H1 (cell line): Measurements from ENCODE around the gene CNR2. TPM values are rescaled to one million over a fixed set of nuclear protein-coding genes. Genes with fewer than 3 reads are reported as not detected.

Experiments
- CTCF ChIA-PET: fragments of 300-600 bp; sonication (Branson Sonifier 250); formaldehyde crosslinking; loops from one replicate; lab custom pipeline; 2021; ENCODE audit not compliant: partially characterized antibody; lab: Charles Lee
- POLR2A ChIA-PET: fragments of 300-600 bp; sonication (Branson Sonifier 250); formaldehyde crosslinking; loops from one replicate; lab custom pipeline; 2021; ENCODE audit warnings: inconsistent platforms; ENCODE audit not compliant: partially characterized antibody; lab: Charles Lee
- DNase-seq, 2 experiments: peaks; one replicate each; pipeline versions ENCODE4 v3.0.0 to v3.0.0-alpha.2; 2010 to 2022; ENCODE audit warnings: low spot score in 2 of 2, low read depth in 1 of 2, mixed read lengths in 1 of 2
- FAIRE-seq: peaks from 2 replicates; lab custom pipeline; 2011; peaks lifted over from hg19 to GRCh38; lab: Jason Lieb, UNC
- H2AFZ ChIP-seq: 2 replicates; pipeline ENCODE4 v1.8.1; 2012; ENCODE audit warnings: low read length, inconsistent platforms
- H2AK5ac ChIP-seq: 2 replicates; pipeline ENCODE4 v1.6.1; 2013; ENCODE audit warnings: low read depth, low read length
- H2BK120ac ChIP-seq: replicated peaks from 2 replicates; pipeline ENCODE3; 2013; ENCODE audit warnings: low read depth, low read length, inconsistent platforms
- H2BK12ac ChIP-seq: 2 replicates; pipeline ENCODE4 v1.6.1; 2013; ENCODE audit warnings: low read depth, low read length
- H2BK15ac ChIP-seq: 2 replicates; pipeline ENCODE4 v1.6.1; 2013; ENCODE audit warnings: low read length
- H2BK20ac ChIP-seq: 2 replicates; pipeline ENCODE4 v1.6.1; 2013; ENCODE audit warnings: low read length
- H2BK5ac ChIP-seq: 2 replicates; pipeline ENCODE4 v1.6.1; 2013; ENCODE audit warnings: low read depth, low read length
- H3K14ac ChIP-seq: 2 replicates; pipeline ENCODE4 v1.6.1; 2013; ENCODE audit warnings: inconsistent platforms; ENCODE audit not compliant: insufficient read length
- H3K18ac ChIP-seq: 2 replicates; pipeline ENCODE4 v1.6.1; 2013; ENCODE audit warnings: low read length; ENCODE audit errors: extremely low read depth
- H3K23ac ChIP-seq: 2 replicates; pipeline ENCODE4 v1.6.1; 2013; ENCODE audit warnings: inconsistent platforms; ENCODE audit not compliant: insufficient read length
- H3K23me2 ChIP-seq: 2 replicates; pipeline ENCODE4 v1.6.1; 2013; ENCODE audit warnings: low read depth, low read length
- H3K27ac ChIP-seq: 2 replicates; pipeline ENCODE4 v1.6.1; 2011; ENCODE audit warnings: low read depth, low read length, inconsistent platforms
- H3K27me3 ChIP-seq, 4 experiments: replicated peaks in 1 of 4; 1 replicate in 1 of 4; 2 replicates in 3 of 4; pipeline versions ENCODE4 v1.6.1 to v1.8.1; 2011 to 2013; ENCODE audit warnings: low read length in 3 of 4, mild to moderate bottlenecking in 3 of 4, inconsistent platforms in 2 of 4, mixed read lengths in 2 of 4, moderate library complexity in 1 of 4; ENCODE audit not compliant: control insufficient read depth in 3 of 4, insufficient read depth in 3 of 4; ENCODE audit errors: extremely low read depth in 1 of 4
- H3K36me3 ChIP-seq, 4 experiments: 2 replicates each; pipeline versions ENCODE4 v1.6.1 to v1.8.1; 2011 to 2013; ENCODE audit warnings: mild to moderate bottlenecking in 4 of 4, low read length in 3 of 4, moderate library complexity in 2 of 4, control low read depth in 1 of 4, inconsistent platforms in 1 of 4; ENCODE audit not compliant: insufficient read depth in 4 of 4, control insufficient read depth in 2 of 4
- H3K4ac ChIP-seq: replicated peaks from 2 replicates; pipeline ENCODE3; 2013; ENCODE audit warnings: low read length, low read depth, mixed read lengths, inconsistent platforms; ENCODE audit not compliant: insufficient read length
- H3K4me1 ChIP-seq, 4 experiments: replicated peaks in 1 of 4; 1 replicate in 1 of 4; 2 replicates in 3 of 4; pipeline versions ENCODE4 v1.6.1 to v1.8.1; 2011 to 2013; ENCODE audit warnings: low read length in 3 of 4, inconsistent platforms in 2 of 4, mixed read lengths in 1 of 4; ENCODE audit not compliant: insufficient read depth in 4 of 4, control insufficient read depth in 3 of 4
- H3K4me2 ChIP-seq, 2 experiments: 2 replicates each; pipeline versions ENCODE4 v1.6.1 to v1.8.1; 2011 to 2013; ENCODE audit warnings: low read depth in 2 of 2, low read length in 2 of 2, control low read depth in 1 of 2, inconsistent platforms in 1 of 2, mild to moderate bottlenecking in 1 of 2; ENCODE audit not compliant: insufficient read depth in 1 of 2
- H3K4me3 ChIP-seq, 4 experiments: fragments of 200-600, 300-600 bp in 1 of 4; sonication (generic), shearing (Covaris generic), sonication (Bioruptor Twin) in 1 of 4; 2 replicates each; pipeline versions ENCODE4 v1.5.1 to v1.8.1; 2011 to 2016; ENCODE audit warnings: low read length in 4 of 4, low read depth in 3 of 4, control low read depth in 2 of 4, inconsistent platforms in 2 of 4, mild to moderate bottlenecking in 2 of 4, mixed read lengths in 1 of 4, moderate library complexity in 1 of 4; ENCODE audit not compliant: insufficient read depth in 2 of 4; ENCODE audit errors: extremely low read depth in 1 of 4
- H3K56ac ChIP-seq: replicated peaks from 2 replicates; pipeline ENCODE3; 2013; ENCODE audit warnings: low read depth, mild to moderate bottlenecking, mixed read lengths, low read length, inconsistent platforms; ENCODE audit not compliant: insufficient read length
- H3K79me1 ChIP-seq: 2 replicates; pipeline ENCODE4 v1.6.1; 2013; ENCODE audit warnings: low read depth, low read length, control low read depth
- H3K79me2 ChIP-seq, 2 experiments: 2 replicates each; pipeline versions ENCODE4 v1.6.1 to v1.8.1; 2012 to 2013; ENCODE audit warnings: low read length in 2 of 2, mild to moderate bottlenecking in 2 of 2, inconsistent platforms in 1 of 2; ENCODE audit not compliant: insufficient read depth in 2 of 2, control insufficient read depth in 1 of 2
- H3K9ac ChIP-seq, 4 experiments: replicated peaks in 1 of 4; 1 replicate in 1 of 4; 2 replicates in 3 of 4; pipeline versions ENCODE4 v1.6.1 to v1.8.1; 2011 to 2013; ENCODE audit warnings: low read depth in 3 of 4, low read length in 3 of 4, control low read depth in 2 of 4, mild to moderate bottlenecking in 2 of 4, moderate library complexity in 2 of 4, inconsistent platforms in 1 of 4; ENCODE audit errors: extremely low read depth in 1 of 4
- H3K9me3 ChIP-seq, 2 experiments: 2 replicates each; pipeline versions ENCODE4 v1.6.1 to v1.8.1; 2012 to 2013; ENCODE audit warnings: mild to moderate bottlenecking in 2 of 2, moderate library complexity in 2 of 2, control low read depth in 1 of 2, inconsistent platforms in 1 of 2, low read depth in 1 of 2, low read length in 1 of 2, mixed read lengths in 1 of 2; ENCODE audit not compliant: insufficient read depth in 2 of 2
- H4K20me1 ChIP-seq, 2 experiments: replicated peaks in 1 of 2; 2 replicates each; pipeline versions ENCODE3 to v1.8.1; 2011 to 2013; ENCODE audit warnings: inconsistent platforms in 2 of 2, low read length in 2 of 2, mild to moderate bottlenecking in 1 of 2; ENCODE audit not compliant: insufficient read depth in 2 of 2, control insufficient read depth in 1 of 2
- H4K5ac ChIP-seq: 2 replicates; pipeline ENCODE4 v1.6.1; 2013; ENCODE audit warnings: low read length, low read depth, mixed read lengths, inconsistent platforms; ENCODE audit not compliant: insufficient read length
- H4K8ac ChIP-seq: 2 replicates; pipeline ENCODE4 v1.8.0; 2013; ENCODE audit warnings: mild to moderate bottlenecking, moderate library complexity, low read length, inconsistent platforms; ENCODE audit not compliant: insufficient read depth; ENCODE audit errors: extremely low read depth
- H4K91ac ChIP-seq: replicated peaks from 2 replicates; pipeline ENCODE3; 2013; ENCODE audit warnings: low read length, mixed read lengths, inconsistent platforms; ENCODE audit not compliant: insufficient read length
- ASH2L ChIP-seq: fragments of 200-600, 300-600 bp; sonication (generic); IDR thresholded peaks from one replicate; pipeline ENCODE4 v1.7.1; 2017; ENCODE audit warnings: low read length
- ATF3 ChIP-seq: IDR thresholded peaks from 2 replicates; pipeline ENCODE4 v1.6.1; 2011; ENCODE audit warnings: low read depth, mild to moderate bottlenecking, low read length; ENCODE audit not compliant: insufficient read depth
- JUN ChIP-seq: IDR thresholded peaks from 2 replicates; pipeline ENCODE4 v1.6.1; 2011; ENCODE audit warnings: low read depth, mild to moderate bottlenecking, improper control_type of control experiment, low read length
- JUND ChIP-seq: IDR thresholded peaks from 2 replicates; pipeline ENCODE4 v1.6.1; 2011; ENCODE audit warnings: mild to moderate bottlenecking, improper control_type of control experiment, low read length
- RNF2 ChIP-seq: fragments of 200-900, 300-1000 bp; sonication (generic); IDR thresholded peaks from 2 replicates; pipeline ENCODE4 v1.7.1; 2016; ENCODE audit warnings: borderline replicate concordance, low read depth, mild to moderate bottlenecking, antibody characterized with exemption, low read length; ENCODE audit not compliant: poor library complexity, severe bottlenecking; ENCODE audit errors: missing control alignments
- TAF1 ChIP-seq: IDR thresholded peaks from 2 replicates; pipeline ENCODE4 v1.6.1; 2011; ENCODE audit warnings: mild to moderate bottlenecking, low read depth, low read length
- whole genome bisulfite sequencing, 2 experiments: shearing (Covaris generic) in 1 of 2; methylation state at CpG; one replicate each; pipeline versions ENCODE4 v1.1.6 to v1.1.7; 2013 to 2015; ENCODE audit warnings: low lambda C conversion rate in 2 of 2, mixed read lengths in 2 of 2, inconsistent platforms in 1 of 2, low coverage in 1 of 2, missing lambda C conversion rate in 1 of 2; ENCODE audit not compliant: insufficient replicate concordance in 2 of 2, insufficient coverage in 1 of 2, insufficient read length in 1 of 2; ENCODE audit errors: extremely low coverage in 1 of 2, missing lambda C conversion rate in 1 of 2; 5-methylcytosine and 5-hydroxymethylcytosine counted together
- polyA plus RNA-seq, 7 experiments: library from polyadenylated mRNA; depleted of rRNA in 3 of 7; stranded (reverse) in 5 of 7; unstranded in 2 of 7; fragments of >200 nt in 5 of 7; fragments of 200-250 nt in 2 of 7; gene quantifications; 1 replicate in 5 of 7; 2 replicates in 1 of 7; 4 replicates in 1 of 7; pipeline versions ENCODE4 v1.2.1 to v1.2.3, GENCODE V29; 2011 to 2013; ENCODE audit warnings: missing spikeins in 2 of 7, mixed read lengths in 2 of 7
- total RNA-seq: library from RNA; stranded (reverse); fragmentation: NEBNext Ultra II Directional; extraction: Animal tissue kit (Norgen Biotek cat#: 25700); gene quantifications from 2 replicates; pipeline ENCODE4 v1.2.1, GENCODE V29; 2021

CNR2 gene
- total and polyA plus RNA-seq, 2 of the 8 experiments (the other 6 are each of a cell fraction or from before 2014, with no cell fraction given), result not detected

DNA sequence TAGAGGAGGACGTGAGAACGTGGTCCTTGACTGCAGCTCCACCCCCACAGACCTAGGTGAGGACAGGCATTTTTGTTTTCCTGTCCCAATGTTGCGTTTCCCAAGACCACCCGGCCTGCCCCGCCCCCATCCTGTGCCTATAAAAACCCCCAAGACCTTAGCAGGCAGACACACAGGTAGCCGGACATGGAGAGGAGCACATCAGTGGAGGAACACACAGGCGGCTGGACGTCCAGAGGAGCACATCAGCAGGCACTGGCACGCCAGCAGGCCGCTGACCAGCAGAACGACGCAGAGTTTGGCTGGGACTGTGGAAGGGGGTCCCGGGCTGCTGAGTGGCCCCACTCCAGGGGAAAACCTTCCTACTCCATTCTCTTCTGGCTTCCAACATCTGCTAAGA, 75.3 kb downstream of the CNR2 start:
- no peaks in the 10 kb centered on the region for H4K20me1 ChIP-seq
- H2BK120ac ChIP-seq, result no peak overlapping the region
- FAIRE-seq (no peak), DNase-seq (peak in 1 of 2 experiments; percentile 56)
- 0 out of 2 replicates have a peak overlapping the region, but pooled peaks have one; percentile 33 for H2BK12ac ChIP-seq
- CTCF ChIA-PET, result interaction anchor here (1.0 to 2.2 kb wide), 4 partner anchors 17 to 79 kb away, joined by 3 to 8 read pairs (median 4); partner anchors contain the start of gene FUCA1
- H3K14ac ChIP-seq, result no peak overlapping the region
- peaks cover 7% of the 10 kb centered on the region for H3K23me2 ChIP-seq
- peaks cover 0 to 7% (median 6%) of the 10 kb centered on the region in 4 experiments; a peak in 5 of 7 replicates for H3K27me3 ChIP-seq
- no peak overlapping the region for H2BK20ac ChIP-seq
- no peaks in the 10 kb centered on the region for H3K79me1 ChIP-seq
- H2BK5ac ChIP-seq, result no peak overlapping the region
- POLR2A ChIA-PET, result interaction anchor here (0.7 to 1.0 kb wide), 2 partner anchors 12 to 39 kb away, joined by 3 read pairs; partner anchors contain the start of gene HMGCL
- 32% methylated on average over 13 of the region's 13 CpGs; no CpG with 5 or more reads in 1 of the 2 experiments for WGBS, 2 experiments
- no peaks in the 10 kb centered on the region for H3K36me3 ChIP-seq
- H2AK5ac ChIP-seq, result no peak overlapping the region
- no peaks in the 10 kb centered on the region for H3K79me2 ChIP-seq
- peak overlapping the region; percentile 21 to 56 (median 35); a peak in 7 of 8 replicates for H3K4me3 ChIP-seq
- H3K9me3 ChIP-seq, result no peaks in the 10 kb centered on the region
- peak overlapping the region; percentile 68 to 99 for H3K4me2 ChIP-seq
- no peak overlapping the region for H3K56ac ChIP-seq
- no peak overlapping the region for H2BK15ac ChIP-seq
- H3K23ac ChIP-seq, result no peak overlapping the region
- H3K9ac ChIP-seq, result no peak overlapping the region
- peaks cover 0 to 4% (median 2%) of the 10 kb centered on the region in 4 experiments; a peak in 4 of 7 replicates for H3K4me1 ChIP-seq
- no peak overlapping the region for H3K27ac ChIP-seq
- no peak overlapping the region for H3K4ac ChIP-seq
- peak overlapping the region; percentile 15; the same call in 1 of the 2 replicates for H2AFZ ChIP-seq
- no peak overlapping the region for H4K8ac ChIP-seq
- no peak overlapping the region for H3K18ac ChIP-seq
- H4K91ac ChIP-seq, result no peak overlapping the region
- no peak overlapping the region for H4K5ac ChIP-seq
- TF ChIP-seq TAF1, result no peak
- TF ChIP-seq JUND, result no peak
- TF ChIP-seq RNF2, result no peak
- no peak for TF ChIP-seq JUN
- TF ChIP-seq ATF3, result no peak
- no peak for TF ChIP-seq ASH2L
